Neuronal stem cell (in vitro differentiated cells): ENCODE data around the gene CELSR2.

Experiments
- DNase-seq: peaks from one replicate; pipeline ENCODE4 v3.0.0-alpha.2; 2013; ENCODE audit warnings: low spot score
- H2AFZ ChIP-seq: one replicate; pipeline ENCODE4 v1.6.1; 2013; ENCODE audit warnings: mild to moderate bottlenecking, low read length, inconsistent platforms
- H2AK5ac ChIP-seq: 2 replicates; pipeline ENCODE4 v1.6.1; 2013; ENCODE audit warnings: low read depth, mild to moderate bottlenecking, inconsistent platforms, low read length, moderate library complexity, mixed read lengths
- H2BK120ac ChIP-seq: 2 replicates; pipeline ENCODE4 v1.6.1; 2013; ENCODE audit warnings: low read depth, mild to moderate bottlenecking, inconsistent platforms, low read length, moderate library complexity, mixed read lengths
- H2BK12ac ChIP-seq: one replicate; pipeline ENCODE4 v1.6.1; 2013; ENCODE audit warnings: low read length, inconsistent platforms
- H2BK15ac ChIP-seq: 2 replicates; pipeline ENCODE4 v1.6.1; 2013; ENCODE audit warnings: mild to moderate bottlenecking, low read length, inconsistent platforms, mixed read lengths
- H2BK5ac ChIP-seq: one replicate; pipeline ENCODE4 v1.6.1; 2013; ENCODE audit warnings: inconsistent platforms, mild to moderate bottlenecking, low read length, moderate library complexity
- H3K14ac ChIP-seq: one replicate; pipeline ENCODE4 v1.6.1; 2013; ENCODE audit warnings: low read length, inconsistent platforms
- H3K18ac ChIP-seq: 2 replicates; pipeline ENCODE4 v1.6.1; 2013; ENCODE audit warnings: low read length, inconsistent platforms
- H3K23ac ChIP-seq: 2 replicates; pipeline ENCODE4 v1.6.1; 2013; ENCODE audit warnings: low read depth, mild to moderate bottlenecking, mixed read lengths, low read length, inconsistent platforms; ENCODE audit not compliant: poor library complexity
- H3K27ac ChIP-seq: replicated peaks from 3 replicates; pipeline ENCODE4 v1.5.1; 2013; ENCODE audit warnings: low read length, inconsistent platforms
- H3K27me3 ChIP-seq, 3 experiments: 2 replicates each; pipeline ENCODE4 v1.6.1; 2013; ENCODE audit warnings: low read length in 3 of 3, mild to moderate bottlenecking in 2 of 3, inconsistent platforms in 1 of 3, low read depth in 1 of 3, mixed read lengths in 1 of 3, moderate library complexity in 1 of 3; ENCODE audit not compliant: control insufficient read depth in 3 of 3, insufficient read depth in 3 of 3
- H3K36me3 ChIP-seq, 2 donors: replicated peaks in 1 of 2; 2 replicates each; pipeline ENCODE4 v1.6.1; 2013; ENCODE audit warnings: low read length in 2 of 2; ENCODE audit not compliant: control insufficient read depth in 2 of 2, insufficient read depth in 2 of 2
- H3K4ac ChIP-seq: 2 replicates; pipeline ENCODE4 v1.6.1; 2013; ENCODE audit warnings: inconsistent platforms, mild to moderate bottlenecking, low read length, moderate library complexity
- H3K4me1 ChIP-seq, 2 donors: 1 replicate in 1 of 2; 2 replicates in 1 of 2; pipeline ENCODE4 v1.6.1; 2013; ENCODE audit warnings: low read length in 2 of 2, low read depth in 1 of 2; ENCODE audit not compliant: control insufficient read depth in 2 of 2, insufficient read depth in 1 of 2
- H3K4me2 ChIP-seq: one replicate; pipeline ENCODE4 v1.6.1; 2013; ENCODE audit warnings: mild to moderate bottlenecking, low read length, inconsistent platforms; ENCODE audit not compliant: insufficient read depth, poor library complexity, severe bottlenecking
- H3K4me3 ChIP-seq, 2 donors: 2 replicates each; pipeline ENCODE4 v1.5.1; 2013; ENCODE audit warnings: low read length in 2 of 2, mild to moderate bottlenecking in 2 of 2, inconsistent platforms in 1 of 2, moderate library complexity in 1 of 2
- H3K79me1 ChIP-seq: one replicate; pipeline ENCODE4 v1.6.1; 2013; ENCODE audit warnings: low read depth, mild to moderate bottlenecking, inconsistent platforms, low read length, moderate library complexity
- H3K9ac ChIP-seq: one replicate; pipeline ENCODE4 v1.6.1; 2013; ENCODE audit warnings: mild to moderate bottlenecking, low read depth, low read length, inconsistent platforms; ENCODE audit not compliant: poor library complexity
- H3K9me3 ChIP-seq, 2 donors: replicated peaks in 1 of 2; 2 replicates each; pipeline versions ENCODE3 to v1.6.1; 2013; ENCODE audit warnings: low read length in 2 of 2, mild to moderate bottlenecking in 2 of 2, inconsistent platforms in 1 of 2, low read depth in 1 of 2, mixed read lengths in 1 of 2, moderate library complexity in 1 of 2; ENCODE audit not compliant: control insufficient read depth in 2 of 2, insufficient read depth in 1 of 2
- H4K8ac ChIP-seq: one replicate; pipeline ENCODE4 v1.6.1; 2013; ENCODE audit warnings: low read depth, mild to moderate bottlenecking, inconsistent platforms, low read length, moderate library complexity
- H4K91ac ChIP-seq: one replicate; pipeline ENCODE4 v1.6.1; 2013; ENCODE audit warnings: low read length, low read depth, mild to moderate bottlenecking, inconsistent platforms; ENCODE audit not compliant: poor library complexity
- WGBS, 2 donors: extraction: QIAGEN DNeasy Blood & Tissue Kit; methylation state at CpG; one replicate each; pipeline ENCODE4 v1.1.7; 2013; ENCODE audit warnings: missing lambda C conversion rate in 2 of 2, mixed read lengths in 1 of 2; ENCODE audit not compliant: insufficient read length in 2 of 2, insufficient replicate concordance in 1 of 2; ENCODE audit errors: extremely low coverage in 2 of 2; 5-methylcytosine and 5-hydroxymethylcytosine counted together

CELSR2 gene

DNA sequence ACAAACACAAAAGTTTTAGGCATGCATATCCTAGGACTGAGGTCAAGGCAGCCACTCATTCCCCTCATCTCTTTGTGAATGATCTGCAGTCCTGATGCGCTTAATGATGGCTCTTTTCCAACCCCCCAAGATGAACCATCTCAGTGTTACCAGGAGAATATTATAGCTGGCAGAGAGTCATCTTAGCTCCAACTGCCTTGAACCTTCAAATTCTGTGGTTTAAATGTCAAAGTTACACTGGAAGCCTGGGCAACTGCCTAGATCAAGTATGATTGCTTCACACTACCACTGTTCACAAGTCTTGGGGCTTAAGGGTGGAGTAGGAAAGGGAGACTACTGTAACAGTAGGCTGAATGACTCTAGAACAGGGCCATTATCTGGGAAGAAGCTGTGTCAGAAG is 65.5 kb downstream of the CELSR2 start:
- H3K36me3 ChIP-seq: peaks cover 30 to 85% of the 10 kb centered on the region in 2 donors
- WGBS, 2 donors: no CpG with 5 or more reads among the region's 1 CpG
- no peak overlapping the region for H3K14ac ChIP-seq
- no peak overlapping the region for H2BK15ac ChIP-seq
- H3K4me2 ChIP-seq: no peak overlapping the region
- no peak overlapping the region for H3K4me3 ChIP-seq
- H3K4me1 ChIP-seq: no peaks in the 10 kb centered on the region
- no peak overlapping the region for H2BK5ac ChIP-seq
- peaks cover 0 to 3% of the 10 kb centered on the region in 2 donors for H3K9me3 ChIP-seq
- H2AFZ ChIP-seq: no peak overlapping the region
- H2BK12ac ChIP-seq: no peak overlapping the region
- H3K23ac ChIP-seq: no peak overlapping the region
- no peak overlapping the region for H3K27ac ChIP-seq
- no peak overlapping the region for H4K8ac ChIP-seq
- H3K27me3 ChIP-seq: no peaks in the 10 kb centered on the region
- no peak overlapping the region for H3K18ac ChIP-seq
- H2AK5ac ChIP-seq: no peak overlapping the region
- DNase-seq: no peak
- no peak overlapping the region for H2BK120ac ChIP-seq
- no peak overlapping the region for H3K4ac ChIP-seq
- no peaks in the 10 kb centered on the region for H3K79me1 ChIP-seq
- no peak overlapping the region for H4K91ac ChIP-seq
- H3K9ac ChIP-seq: no peak overlapping the region

DNA sequence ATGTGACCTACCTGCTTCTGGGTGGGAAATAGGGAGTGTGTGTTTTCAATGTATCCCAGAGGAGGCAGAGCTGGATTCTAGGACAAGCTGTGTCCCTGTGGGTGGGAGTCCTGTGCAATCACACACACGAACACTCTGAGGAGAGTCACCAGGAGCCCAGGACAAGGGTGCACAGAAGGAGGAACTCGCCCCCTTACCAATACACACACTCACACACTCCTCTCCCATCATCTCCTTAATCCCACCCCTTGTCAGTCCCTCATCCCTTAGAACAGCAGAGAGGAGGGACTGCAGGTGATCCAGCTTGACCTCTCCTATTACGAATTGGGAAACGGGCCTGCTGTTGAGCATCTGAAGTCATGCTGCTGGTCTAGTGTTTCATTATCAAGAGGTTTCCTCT is 65.9 kb downstream of the CELSR2 start:
- H3K36me3 ChIP-seq: peaks cover 34 to 90% of the 10 kb centered on the region in 2 donors

DNA sequence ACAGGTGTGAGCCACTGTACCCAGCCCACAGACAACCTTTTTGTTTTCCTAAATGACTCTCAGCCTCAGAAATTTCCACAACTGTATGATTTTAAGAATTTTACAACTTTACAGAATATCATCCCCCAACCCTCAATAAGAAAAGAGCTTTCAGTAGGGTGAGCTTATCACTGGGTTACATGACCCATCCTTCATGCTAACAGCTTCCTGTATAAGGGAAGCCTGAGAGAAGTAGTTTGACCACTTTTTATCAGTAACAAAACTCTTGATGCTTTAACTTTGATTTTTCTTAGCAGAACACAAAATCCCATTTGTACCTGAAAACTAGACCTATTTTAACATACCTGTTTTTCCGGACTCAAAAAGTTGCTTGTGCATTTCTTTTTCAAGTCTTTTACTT is 67.2 kb downstream of the CELSR2 start:
- Histone ChIP-seq H2BK5ac (no peak overlapping the region), H3K27me3 (no peaks in the 10 kb centered on the region), H3K23ac (no peak overlapping the region), H3K9ac (no peak overlapping the region), H4K91ac (no peak overlapping the region), H3K4me3 (no peak overlapping the region), H4K8ac (no peak overlapping the region), H3K27ac (no peak overlapping the region), H2BK15ac (no peak overlapping the region), H3K18ac (no peak overlapping the region), H3K36me3 (peaks cover 40 to 97% of the 10 kb centered on the region in 2 donors), H2BK12ac (no peak overlapping the region), H3K4me2 (no peak overlapping the region), H3K79me1 (no peaks in the 10 kb centered on the region), H2AK5ac (no peak overlapping the region), H3K9me3 (peaks cover 0 to 3% of the 10 kb centered on the region in 2 donors), H2BK120ac (no peak overlapping the region), H3K14ac (no peak overlapping the region), H3K4ac (no peak overlapping the region), H2AFZ (no peak overlapping the region), H3K4me1 (no peaks in the 10 kb centered on the region)
- no CpG with 5 or more reads among the region's 1 CpG for WGBS, 2 donors
- DNase-seq: no peak

More for the DNA sequence above, 65.9 kb downstream of the CELSR2 start:
- Histone ChIP-seq H4K8ac (no peak overlapping the region), H2BK15ac (no peak overlapping the region), H2BK120ac (no peak overlapping the region), H3K4me1 (no peaks in the 10 kb centered on the region), H3K4me3 (no peak overlapping the region), H3K9ac (no peak overlapping the region), H2BK12ac (no peak overlapping the region), H3K18ac (no peak overlapping the region), H2BK5ac (no peak overlapping the region), H3K9me3 (peaks cover 0 to 3% of the 10 kb centered on the region in 2 donors), H3K23ac (no peak overlapping the region), H3K27ac (no peak overlapping the region), H3K14ac (no peak overlapping the region), H2AFZ (no peak overlapping the region), H4K91ac (no peak overlapping the region), H3K4ac (no peak overlapping the region), H2AK5ac (no peak overlapping the region), H3K4me2 (no peak overlapping the region), H3K27me3 (no peaks in the 10 kb centered on the region), H3K79me1 (no peaks in the 10 kb centered on the region)
- no CpG with 5 or more reads among the region's 4 CpGs for WGBS, 2 donors
- no peak for DNase-seq

DNA sequence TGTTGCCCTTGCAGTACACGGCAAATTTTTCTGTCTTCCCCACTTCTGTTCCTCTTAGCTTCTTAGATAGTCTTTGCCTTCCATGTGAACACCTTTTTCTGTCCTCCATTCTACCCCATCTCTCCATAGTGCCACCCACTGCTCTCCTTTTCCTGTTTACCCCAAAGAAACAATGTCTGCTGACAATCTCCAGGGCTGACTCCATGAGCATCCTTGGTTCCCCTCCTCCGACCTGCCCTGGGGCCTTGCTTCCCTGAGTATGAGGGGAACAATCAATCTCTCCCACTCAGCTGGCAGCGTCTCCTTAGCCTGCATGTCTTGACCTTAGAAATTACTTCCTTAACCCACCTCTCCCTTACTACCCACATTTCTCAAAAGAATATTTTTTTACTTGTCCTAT is 69.8 kb downstream of the CELSR2 start:
- Histone ChIP-seq H3K4me1 (no peaks in the 10 kb centered on the region), H3K36me3 (peaks cover 44 to 98% of the 10 kb centered on the region in 2 donors), H3K18ac (no peak overlapping the region), H3K4me3 (no peak overlapping the region), H3K23ac (no peak overlapping the region), H3K9me3 (peaks cover 0 to 3% of the 10 kb centered on the region in 2 donors), H3K27ac (no peak overlapping the region), H2AK5ac (no peak overlapping the region), H3K9ac (no peak overlapping the region), H3K79me1 (no peaks in the 10 kb centered on the region), H4K91ac (no peak overlapping the region), H4K8ac (no peak overlapping the region), H2AFZ (no peak overlapping the region), H3K4ac (no peak overlapping the region), H3K14ac (no peak overlapping the region), H2BK120ac (no peak overlapping the region), H3K4me2 (no peak overlapping the region), H2BK15ac (no peak overlapping the region), H2BK5ac (no peak overlapping the region), H3K27me3 (no peaks in the 10 kb centered on the region), H2BK12ac (no peak overlapping the region)
- no peak for DNase-seq
- no CpG with 5 or more reads among the region's 3 CpGs for WGBS, 2 donors
